IPS-20b (cell line): ENCODE measurements around the gene FAM83G.
A peak's percentile ranks its signal among the peaks of the same experiment; 100 is the strongest.
"Not testable (repeated sequence)": the region's sequence is repeated elsewhere in the genome, so short reads cannot be mapped to it uniquely, and the experiment has no call there.

Experiments used
- H3K27ac ChIP-seq: one replicate; pipeline ENCODE4 v1.5.1; 2013; ENCODE audit warnings: low read length
- H3K27me3 ChIP-seq: 2 replicates; pipeline ENCODE4 v1.6.1; 2013; ENCODE audit warnings: mild to moderate bottlenecking, low read length, inconsistent platforms; ENCODE audit not compliant: insufficient read depth
- H3K36me3 ChIP-seq: 2 replicates; pipeline ENCODE4 v1.6.1; 2013; ENCODE audit warnings: low read depth, mild to moderate bottlenecking, inconsistent platforms, low read length, moderate library complexity; ENCODE audit not compliant: insufficient read depth
- H3K4me1 ChIP-seq: 2 replicates; pipeline ENCODE4 v1.6.1; 2013; ENCODE audit warnings: mild to moderate bottlenecking, control low read depth, inconsistent platforms, low read length, moderate library complexity; ENCODE audit not compliant: insufficient read depth
- H3K4me3 ChIP-seq: 2 replicates; pipeline ENCODE4 v1.5.1; 2013; ENCODE audit warnings: mild to moderate bottlenecking, low read length, inconsistent platforms
- H3K9ac ChIP-seq: 2 replicates; pipeline ENCODE4 v1.6.1; 2013; ENCODE audit warnings: low read depth, mild to moderate bottlenecking, inconsistent platforms, low read length, moderate library complexity
- H3K9me3 ChIP-seq: 2 replicates; pipeline ENCODE4 v1.6.1; 2013; ENCODE audit warnings: mild to moderate bottlenecking, low read depth, low read length, inconsistent platforms; ENCODE audit not compliant: insufficient read depth

The FAM83G gene, protein sequence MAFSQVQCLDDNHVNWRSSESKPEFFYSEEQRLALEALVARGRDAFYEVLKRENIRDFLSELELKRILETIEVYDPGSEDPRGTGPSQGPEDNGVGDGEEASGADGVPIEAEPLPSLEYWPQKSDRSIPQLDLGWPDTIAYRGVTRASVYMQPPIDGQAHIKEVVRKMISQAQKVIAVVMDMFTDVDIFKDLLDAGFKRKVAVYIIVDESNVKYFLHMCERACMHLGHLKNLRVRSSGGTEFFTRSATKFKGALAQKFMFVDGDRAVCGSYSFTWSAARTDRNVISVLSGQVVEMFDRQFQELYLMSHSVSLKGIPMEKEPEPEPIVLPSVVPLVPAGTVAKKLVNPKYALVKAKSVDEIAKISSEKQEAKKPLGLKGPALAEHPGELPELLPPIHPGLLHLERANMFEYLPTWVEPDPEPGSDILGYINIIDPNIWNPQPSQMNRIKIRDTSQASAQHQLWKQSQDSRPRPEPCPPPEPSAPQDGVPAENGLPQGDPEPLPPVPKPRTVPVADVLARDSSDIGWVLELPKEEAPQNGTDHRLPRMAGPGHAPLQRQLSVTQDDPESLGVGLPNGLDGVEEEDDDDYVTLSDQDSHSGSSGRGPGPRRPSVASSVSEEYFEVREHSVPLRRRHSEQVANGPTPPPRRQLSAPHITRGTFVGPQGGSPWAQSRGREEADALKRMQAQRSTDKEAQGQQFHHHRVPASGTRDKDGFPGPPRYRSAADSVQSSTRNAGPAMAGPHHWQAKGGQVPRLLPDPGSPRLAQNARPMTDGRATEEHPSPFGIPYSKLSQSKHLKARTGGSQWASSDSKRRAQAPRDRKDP

DNA sequence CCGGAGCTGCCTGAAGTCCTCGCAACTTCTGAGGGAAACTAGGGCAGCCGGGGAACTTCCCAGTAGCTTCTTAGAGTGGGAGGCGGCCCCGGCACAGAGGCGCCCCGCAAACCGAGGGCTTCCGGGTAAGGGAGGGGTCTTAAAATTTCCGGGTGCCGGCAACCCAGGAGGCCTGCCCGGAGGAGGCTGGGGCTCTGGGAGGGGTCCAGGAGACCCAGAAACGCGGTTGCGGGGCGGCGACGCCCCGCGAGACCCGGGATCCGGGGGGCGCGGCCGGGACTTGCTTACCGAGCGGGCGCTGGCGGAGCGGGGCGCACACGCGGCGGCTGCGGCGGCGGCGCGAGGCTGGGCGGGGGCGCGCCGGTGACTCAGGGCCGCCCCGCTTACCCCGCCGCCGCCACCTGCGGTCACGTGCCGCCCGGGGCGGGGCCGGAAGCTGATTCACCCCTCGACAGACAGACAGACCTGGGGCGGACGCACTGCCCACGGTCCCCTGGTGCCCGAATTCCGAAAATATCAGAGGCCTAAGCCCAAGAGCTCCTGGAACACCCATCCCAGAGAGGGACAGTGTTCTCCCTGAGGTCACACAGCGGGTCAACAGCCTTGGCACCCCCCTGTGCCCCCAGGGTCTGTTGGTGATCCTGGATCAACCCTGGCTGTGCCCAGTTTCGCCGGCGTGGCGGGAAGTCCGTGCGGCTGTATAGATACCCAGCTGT, at the start of gene FAM83G:
Gene FAM83G, minus strand, starts transcription at position 344 of the 716 bp plus-strand sequence. CDS start 723 bp downstream, outside the sequence.
- H3K4me3 ChIP-seq: peak within 1 kb of the TSS; percentile 85
- H3K27ac ChIP-seq: peak within 1 kb of the TSS; percentile 5
- H3K4me1 ChIP-seq: peaks cover 10% of the 10 kb centered on the region; the same call in 1 of the 2 replicates
- no peaks in the 10 kb centered on the region; the same call in 1 of the 2 replicates for H3K9me3 ChIP-seq
- no peaks in the 10 kb centered on the region; the same call in 1 of the 2 replicates for H3K27me3 ChIP-seq
- peaks cover 30% of the 10 kb centered on the region for H3K36me3 ChIP-seq
- peak within 1 kb of the TSS; percentile 83 for H3K9ac ChIP-seq

DNA sequence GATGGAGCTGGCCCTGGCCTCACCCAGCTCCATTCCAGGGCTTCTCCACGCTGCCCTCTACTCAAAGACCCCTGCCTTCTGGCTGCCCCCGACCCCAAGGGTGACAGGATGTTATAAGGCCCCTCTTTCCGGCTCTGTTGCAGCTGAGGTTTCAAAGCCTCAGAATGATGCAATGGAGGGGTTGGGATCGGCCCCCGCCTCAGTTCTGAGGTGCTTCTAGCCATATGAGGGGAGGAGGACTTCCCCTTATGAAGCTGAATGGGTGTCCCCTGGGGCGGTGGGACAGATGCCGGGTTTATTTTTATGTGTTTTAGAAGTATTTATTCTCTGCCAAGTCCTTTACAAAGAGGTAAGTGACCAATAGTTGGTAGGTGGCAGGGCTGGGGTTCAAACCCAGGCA, 44.3 kb upstream of the FAM83G start:
- H3K36me3 ChIP-seq, H3K27me3 ChIP-seq, H3K4me1 ChIP-seq, H3K27ac ChIP-seq, H3K9ac ChIP-seq, H3K4me3 ChIP-seq, H3K9me3 ChIP-seq: not testable (repeated sequence)

DNA sequence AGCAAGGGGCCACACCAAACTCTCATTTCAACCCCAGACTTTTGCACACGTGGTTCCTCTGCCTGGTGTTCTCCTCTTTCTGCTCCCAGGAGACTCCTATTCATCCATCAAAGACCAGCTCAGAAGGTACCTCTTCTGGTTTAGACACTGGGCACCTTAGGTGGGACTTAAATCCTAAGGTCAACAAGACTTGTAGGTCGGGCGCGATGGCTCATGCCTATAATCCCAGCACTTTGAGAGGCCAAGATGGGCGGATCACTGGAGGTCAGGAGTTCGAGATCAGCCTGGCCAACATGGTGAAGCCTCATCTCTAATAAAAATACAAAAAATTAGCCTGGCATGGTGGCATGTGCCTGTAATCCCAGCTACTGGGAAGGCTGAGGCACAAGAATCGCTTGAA, 42.9 kb upstream of the FAM83G start:
- not testable (repeated sequence) for H3K9me3 ChIP-seq, H3K27ac ChIP-seq, H3K4me1 ChIP-seq, H3K9ac ChIP-seq, H3K27me3 ChIP-seq, H3K36me3 ChIP-seq, H3K4me3 ChIP-seq

DNA sequence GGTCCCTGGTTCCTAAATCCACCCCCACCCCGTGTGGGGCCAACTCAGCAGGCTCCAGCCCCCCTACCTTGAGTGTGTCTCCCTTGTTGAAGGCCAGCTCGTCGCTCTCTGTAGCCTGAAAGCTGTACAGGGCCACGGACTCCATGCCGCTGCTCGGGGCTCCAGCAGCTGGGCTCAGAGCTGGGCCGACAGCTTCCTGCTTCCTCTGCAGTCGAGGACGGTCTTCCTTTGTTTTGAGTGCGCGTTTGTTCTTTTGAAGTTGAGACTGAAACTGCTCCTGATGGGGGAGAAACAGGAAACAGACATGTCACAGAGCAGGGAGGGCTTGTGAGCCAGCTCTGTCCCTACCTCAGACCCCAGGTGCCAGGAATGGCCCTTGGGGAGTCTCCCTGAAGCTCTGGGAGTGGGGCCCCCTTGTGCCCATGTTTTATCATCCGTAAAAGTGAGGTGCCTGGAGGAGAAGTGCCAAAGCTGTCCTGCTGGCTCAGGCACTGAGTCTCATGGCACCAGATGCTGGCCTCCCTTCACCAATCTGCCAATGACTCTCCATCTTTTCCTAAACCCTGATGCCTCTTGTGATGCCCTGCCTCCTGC, 42.3 kb upstream of the FAM83G start, which contains the start of gene GRAP:
Gene GRAP, minus strand, starts transcription at position 176 of the 594 bp plus-strand sequence. Its CDS starts 31 bp downstream, at position 145.
- H3K9me3 ChIP-seq, H3K4me1 ChIP-seq, H3K27me3 ChIP-seq, H3K36me3 ChIP-seq, H3K9ac ChIP-seq, H3K27ac ChIP-seq, H3K4me3 ChIP-seq: not testable (repeated sequence)

DNA sequence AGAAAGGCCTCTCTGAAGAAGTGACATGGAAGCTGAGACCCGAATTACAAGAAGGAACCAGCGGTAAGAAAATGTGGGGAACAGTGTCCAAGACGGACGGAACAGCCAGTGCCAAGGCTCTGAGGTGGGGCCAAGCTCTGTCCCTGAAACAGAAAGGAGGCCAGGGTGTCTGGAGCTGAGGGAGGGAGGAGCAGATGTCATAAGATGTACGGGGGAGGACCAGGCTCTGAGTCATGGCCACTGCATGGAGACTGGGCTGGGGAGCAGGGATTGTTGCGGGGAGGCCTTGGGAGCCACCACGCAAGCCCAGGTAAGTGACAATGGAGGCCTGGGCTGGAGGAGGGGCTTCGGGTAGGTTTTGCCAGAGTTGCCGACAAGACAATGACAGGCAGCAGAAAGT, 40.1 kb upstream of the FAM83G start:
- H3K9ac ChIP-seq, H3K27me3 ChIP-seq, H3K36me3 ChIP-seq, H3K27ac ChIP-seq, H3K9me3 ChIP-seq, H3K4me3 ChIP-seq, H3K4me1 ChIP-seq: not testable (repeated sequence)

DNA sequence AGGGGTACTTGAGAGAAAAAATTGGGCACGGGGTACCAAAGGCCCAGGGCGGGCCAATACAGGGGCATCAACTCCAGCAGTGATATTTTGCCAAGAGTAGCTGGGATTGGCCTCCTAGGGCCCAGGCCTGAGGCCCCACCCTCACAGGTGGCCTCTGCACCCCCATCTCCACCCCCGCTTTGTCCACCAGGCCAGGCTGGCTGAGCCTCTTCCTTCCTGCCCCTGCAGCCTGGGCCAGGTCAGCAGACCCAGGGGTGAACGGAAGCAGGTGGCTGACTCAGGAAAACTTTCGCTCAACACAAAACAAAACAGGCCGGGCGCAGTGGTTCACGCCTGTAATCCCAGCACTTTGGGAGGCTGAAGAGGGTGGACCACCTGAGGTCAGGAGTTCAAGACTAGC, 38.5 kb upstream of the FAM83G start:
- H3K27ac ChIP-seq, H3K4me3 ChIP-seq, H3K9ac ChIP-seq, H3K9me3 ChIP-seq, H3K36me3 ChIP-seq, H3K4me1 ChIP-seq, H3K27me3 ChIP-seq: not testable (repeated sequence)

DNA sequence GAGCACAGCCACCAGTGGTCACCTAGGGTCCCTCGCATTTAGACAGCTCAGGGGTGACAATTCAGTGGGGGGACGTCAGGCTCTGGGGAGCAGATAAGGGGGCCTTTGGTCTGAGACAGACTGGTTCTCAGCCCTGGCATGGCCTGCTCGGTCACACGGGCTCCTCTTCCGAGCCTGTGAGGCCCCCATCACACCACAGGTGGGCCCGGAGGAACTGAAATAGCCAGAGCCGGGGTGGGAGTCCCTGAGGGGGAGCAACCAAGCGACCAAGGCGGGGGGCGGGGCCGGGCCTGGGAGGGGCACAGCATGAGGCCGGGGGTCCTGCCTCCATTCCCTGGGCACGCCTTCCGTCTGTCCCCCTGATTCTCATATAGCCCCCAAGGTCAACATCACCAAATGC, 37.8 kb upstream of the FAM83G start:
- not testable (repeated sequence) for H3K27me3 ChIP-seq, H3K9me3 ChIP-seq, H3K4me3 ChIP-seq, H3K9ac ChIP-seq, H3K4me1 ChIP-seq, H3K27ac ChIP-seq, H3K36me3 ChIP-seq

DNA sequence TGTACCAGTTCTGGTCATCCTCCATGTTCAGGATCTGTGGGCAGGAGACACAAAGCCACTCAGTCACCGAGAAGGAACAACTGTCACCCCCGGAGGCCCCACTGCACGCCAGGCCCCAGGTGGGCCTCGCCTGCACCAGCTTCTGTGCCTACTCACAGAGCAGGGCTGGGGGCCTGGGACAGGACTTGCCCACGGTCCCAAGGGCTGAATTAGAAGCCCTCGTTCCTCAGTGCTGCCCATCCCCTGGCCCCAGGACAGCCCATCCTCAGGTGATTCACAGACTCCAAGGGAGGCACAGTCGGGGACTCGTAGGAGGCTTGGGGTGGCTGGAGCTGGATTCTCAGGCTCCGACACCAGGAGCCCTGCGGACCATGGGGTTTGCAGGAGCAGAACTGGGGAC, 37.3 kb upstream of the FAM83G start:
- H3K4me3 ChIP-seq, H3K4me1 ChIP-seq, H3K9me3 ChIP-seq, H3K27me3 ChIP-seq, H3K27ac ChIP-seq, H3K9ac ChIP-seq, H3K36me3 ChIP-seq: not testable (repeated sequence)

DNA sequence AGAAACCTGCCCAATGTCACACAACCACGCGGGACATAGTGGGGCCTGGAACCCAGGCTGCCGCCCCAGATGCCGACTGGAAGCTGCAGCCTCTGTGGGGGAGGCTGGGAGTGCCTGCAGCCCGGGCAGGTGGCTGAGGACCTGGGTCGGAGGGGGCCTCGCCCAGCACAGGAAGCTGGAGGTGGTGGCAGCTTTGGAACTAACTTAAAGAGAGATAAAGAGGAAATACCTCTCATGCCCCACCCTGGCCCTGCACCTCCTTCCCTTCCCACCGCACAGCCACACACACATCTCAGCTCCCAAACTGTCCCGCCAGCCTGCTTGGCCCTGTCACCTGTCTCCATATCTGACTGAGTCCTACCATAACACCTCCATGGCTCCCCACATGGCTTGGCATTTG, 35.8 kb upstream of the FAM83G start:
- H3K9me3 ChIP-seq, H3K36me3 ChIP-seq, H3K9ac ChIP-seq, H3K27ac ChIP-seq, H3K27me3 ChIP-seq, H3K4me1 ChIP-seq, H3K4me3 ChIP-seq: not testable (repeated sequence)

DNA sequence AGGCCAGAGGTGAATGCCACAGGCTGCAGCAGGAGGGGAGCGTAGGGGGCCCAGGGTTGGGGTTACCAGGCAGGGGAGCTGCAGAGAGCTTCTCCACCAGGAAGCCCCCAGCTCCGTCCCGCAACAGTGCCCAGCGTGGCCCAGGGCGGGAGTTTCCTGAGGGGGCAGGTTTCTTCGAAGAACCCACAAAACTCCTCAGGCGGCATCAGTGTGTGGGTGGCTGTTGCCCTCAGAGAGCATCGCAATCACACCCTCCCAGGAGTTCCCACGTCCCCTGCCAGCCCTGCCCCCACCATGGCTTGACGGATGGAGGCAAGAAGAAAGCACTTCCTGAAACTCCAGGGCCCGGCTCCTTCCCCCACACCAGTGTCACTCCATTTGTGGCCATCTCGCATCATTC, 34.2 kb upstream of the FAM83G start:
- not testable (repeated sequence) for H3K9ac ChIP-seq, H3K4me1 ChIP-seq, H3K9me3 ChIP-seq, H3K36me3 ChIP-seq, H3K27me3 ChIP-seq, H3K4me3 ChIP-seq, H3K27ac ChIP-seq

DNA sequence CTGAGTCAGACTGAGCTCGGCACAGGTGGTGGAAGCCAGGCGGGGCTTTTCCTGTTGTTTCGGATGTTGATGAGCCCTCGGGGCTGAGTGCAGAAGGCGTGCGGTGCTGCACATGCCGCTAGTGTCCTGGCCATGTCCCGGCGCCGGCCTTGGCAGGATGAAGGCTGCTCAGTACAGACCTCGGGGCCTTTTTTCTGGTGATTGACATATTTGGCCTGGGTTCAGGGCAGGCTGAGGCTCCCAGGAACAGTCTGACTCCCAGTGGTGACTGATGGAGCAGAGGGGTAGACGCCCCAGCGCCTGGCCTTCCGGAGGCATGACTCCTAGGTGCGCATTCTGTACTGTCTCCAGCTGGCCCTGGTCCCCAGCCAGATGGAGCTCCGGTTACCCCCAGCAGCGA, 33.4 kb upstream of the FAM83G start:
- not testable (repeated sequence) for H3K4me3 ChIP-seq

More for the DNA sequence above, 33.4 kb upstream of the FAM83G start:
- H3K9me3 ChIP-seq, H3K4me1 ChIP-seq, H3K27me3 ChIP-seq, H3K9ac ChIP-seq, H3K36me3 ChIP-seq, H3K27ac ChIP-seq: not testable (repeated sequence)
